ENCODE measurements around the gene LIPC.

The LIPC gene

DNA sequence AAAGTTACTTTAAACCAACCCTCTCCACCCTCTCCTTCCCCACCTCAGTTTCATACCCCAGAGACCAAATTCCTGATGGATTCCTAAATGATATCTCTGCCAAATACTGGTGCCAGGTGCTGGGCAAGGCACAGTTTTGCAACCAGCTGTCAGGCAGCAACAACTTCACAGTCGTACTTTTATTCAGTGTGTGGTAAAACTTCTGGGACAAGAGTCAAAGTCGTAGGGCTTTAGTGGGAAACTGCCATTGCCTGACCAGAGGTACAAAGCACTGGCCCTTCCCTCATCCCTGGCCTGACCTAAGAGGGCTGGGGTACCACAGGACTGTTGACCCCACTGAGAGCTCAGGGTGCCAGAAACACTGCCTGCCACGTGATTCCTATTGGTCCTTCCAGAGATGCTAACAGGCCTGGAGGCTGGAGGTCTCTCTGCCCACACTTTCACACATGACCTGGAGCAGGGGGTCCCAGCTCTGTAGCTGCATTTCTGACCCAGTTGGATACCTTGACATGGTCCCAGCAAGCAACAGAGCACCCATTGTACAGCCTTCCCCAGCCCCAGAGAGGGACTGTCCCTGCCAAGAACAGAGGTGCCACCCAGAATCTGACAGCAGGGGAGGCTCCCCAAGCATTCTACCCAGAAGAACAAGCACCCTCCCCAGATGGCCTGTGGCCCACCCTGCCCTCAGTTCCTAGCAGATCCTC is 59.9 kb downstream of the LIPC start:
- DNase-seq: no peak
- H3K36me3 ChIP-seq (replicated peaks; ENCODE audit: insufficient read depth, low read length): no peaks in the 10 kb centered on the region
- no peaks in the 10 kb centered on the region for H4K20me1 ChIP-seq (ENCODE audit: insufficient read depth, low read length)
- no peak for TF ChIP-seq EZH2phosphoT487 (IDR thresholded peaks at IDR 0.05; ENCODE audit: low read length)
- no peak for TF ChIP-seq EZH2 (optimal IDR thresholded peaks at IDR 0.05; ENCODE audit: low read depth, low read length)
- TF ChIP-seq, protein P1, sequence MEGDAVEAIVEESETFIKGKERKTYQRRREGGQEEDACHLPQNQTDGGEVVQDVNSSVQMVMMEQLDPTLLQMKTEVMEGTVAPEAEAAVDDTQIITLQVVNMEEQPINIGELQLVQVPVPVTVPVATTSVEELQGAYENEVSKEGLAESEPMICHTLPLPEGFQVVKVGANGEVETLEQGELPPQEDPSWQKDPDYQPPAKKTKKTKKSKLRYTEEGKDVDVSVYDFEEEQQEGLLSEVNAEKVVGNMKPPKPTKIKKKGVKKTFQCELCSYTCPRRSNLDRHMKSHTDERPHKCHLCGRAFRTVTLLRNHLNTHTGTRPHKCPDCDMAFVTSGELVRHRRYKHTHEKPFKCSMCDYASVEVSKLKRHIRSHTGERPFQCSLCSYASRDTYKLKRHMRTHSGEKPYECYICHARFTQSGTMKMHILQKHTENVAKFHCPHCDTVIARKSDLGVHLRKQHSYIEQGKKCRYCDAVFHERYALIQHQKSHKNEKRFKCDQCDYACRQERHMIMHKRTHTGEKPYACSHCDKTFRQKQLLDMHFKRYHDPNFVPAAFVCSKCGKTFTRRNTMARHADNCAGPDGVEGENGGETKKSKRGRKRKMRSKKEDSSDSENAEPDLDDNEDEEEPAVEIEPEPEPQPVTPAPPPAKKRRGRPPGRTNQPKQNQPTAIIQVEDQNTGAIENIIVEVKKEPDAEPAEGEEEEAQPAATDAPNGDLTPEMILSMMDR (IDR thresholded peaks at IDR 0.05; ENCODE audit: low read length): no peak
- no peaks in the 10 kb centered on the region for H3K4me1 ChIP-seq (ENCODE audit: low read length)
- no peaks in the 10 kb centered on the region for H3F3A ChIP-seq (ENCODE audit: insufficient read depth, low read length)
- no peak overlapping the region for H3K27ac ChIP-seq (ENCODE audit: low read length)
- no peak overlapping the region for H3K4me3 ChIP-seq (ENCODE audit: low read length)
- H2AFZ ChIP-seq (ENCODE audit: low read length): no peak overlapping the region
- no peaks in the 10 kb centered on the region for H3K9me2 ChIP-seq (replicated peaks; ENCODE audit: insufficient read depth, low read length)
- no peaks in the 10 kb centered on the region for H3K79me2 ChIP-seq (ENCODE audit: low read length)
- no peak overlapping the region for H3K4me2 ChIP-seq (ENCODE audit: low read depth, low read length)
- no peaks in the 10 kb centered on the region for H3K27me3 ChIP-seq (replicated peaks; ENCODE audit: insufficient read depth, low read length)
- no peaks in the 10 kb centered on the region for H3K9me3 ChIP-seq (replicated peaks; ENCODE audit: insufficient read depth, low read length)
- H3K9ac ChIP-seq (ENCODE audit: low read length): no peak overlapping the region

DNA sequence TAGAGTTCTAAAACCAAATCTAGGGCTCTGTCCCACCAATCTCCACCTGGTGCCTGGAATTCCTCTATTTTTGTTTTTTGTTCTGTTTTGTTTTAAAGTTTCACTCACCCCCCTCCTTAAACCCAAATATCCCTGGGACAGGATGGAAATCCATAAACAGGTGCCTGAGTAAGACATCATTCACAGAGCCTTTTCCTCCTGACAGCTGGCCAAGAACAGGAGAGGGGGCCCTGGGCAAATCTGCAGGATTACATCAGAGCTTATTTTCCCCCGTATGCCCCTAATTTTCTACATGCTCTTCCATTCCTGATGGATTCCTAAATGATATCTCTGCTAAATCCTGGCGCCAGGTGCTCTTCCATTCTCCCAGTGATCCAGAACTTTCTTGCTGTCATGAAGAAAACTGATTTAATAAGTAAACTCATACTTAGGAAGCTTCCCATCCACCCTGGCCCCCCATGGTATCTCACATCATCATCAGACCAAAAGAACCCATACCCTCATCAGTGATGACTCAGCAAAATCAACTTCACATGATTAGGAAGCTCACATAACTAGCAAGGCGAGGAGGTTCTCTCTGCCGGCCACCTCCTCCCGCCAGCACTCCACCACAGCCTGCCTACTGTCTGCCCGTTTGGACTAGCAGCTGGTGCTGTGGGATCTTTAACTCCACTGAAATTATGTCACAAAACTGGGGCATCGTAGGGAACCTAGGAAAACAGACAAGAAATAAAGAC is 61.0 kb downstream of the LIPC start:
- Histone ChIP-seq H3K9me2 (replicated peaks; ENCODE audit: insufficient read depth, low read length) (no peaks in the 10 kb centered on the region), H3F3A (ENCODE audit: insufficient read depth, low read length) (no peaks in the 10 kb centered on the region), H4K20me1 (ENCODE audit: insufficient read depth, low read length) (no peaks in the 10 kb centered on the region), H3K27ac (ENCODE audit: low read length) (no peak overlapping the region), H3K79me2 (ENCODE audit: low read length) (no peaks in the 10 kb centered on the region), H3K4me3 (ENCODE audit: low read length) (no peak overlapping the region), H3K9ac (ENCODE audit: low read length) (no peak overlapping the region), H2AFZ (ENCODE audit: low read length) (no peak overlapping the region), H3K27me3 (replicated peaks; ENCODE audit: insufficient read depth, low read length) (no peaks in the 10 kb centered on the region), H3K4me1 (ENCODE audit: low read length) (no peaks in the 10 kb centered on the region), H3K4me2 (ENCODE audit: low read depth, low read length) (no peak overlapping the region), H3K9me3 (replicated peaks; ENCODE audit: insufficient read depth, low read length) (no peaks in the 10 kb centered on the region), H3K36me3 (replicated peaks; ENCODE audit: insufficient read depth, low read length) (no peaks in the 10 kb centered on the region)
- TF ChIP-seq, protein P1 (IDR thresholded peaks at IDR 0.05; ENCODE audit: low read length): no peak
- no peak for TF ChIP-seq EZH2phosphoT487 (IDR thresholded peaks at IDR 0.05; ENCODE audit: low read length)
- no peak for TF ChIP-seq EZH2 (optimal IDR thresholded peaks at IDR 0.05; ENCODE audit: low read depth, low read length)
- DNase-seq: no peak

DNA sequence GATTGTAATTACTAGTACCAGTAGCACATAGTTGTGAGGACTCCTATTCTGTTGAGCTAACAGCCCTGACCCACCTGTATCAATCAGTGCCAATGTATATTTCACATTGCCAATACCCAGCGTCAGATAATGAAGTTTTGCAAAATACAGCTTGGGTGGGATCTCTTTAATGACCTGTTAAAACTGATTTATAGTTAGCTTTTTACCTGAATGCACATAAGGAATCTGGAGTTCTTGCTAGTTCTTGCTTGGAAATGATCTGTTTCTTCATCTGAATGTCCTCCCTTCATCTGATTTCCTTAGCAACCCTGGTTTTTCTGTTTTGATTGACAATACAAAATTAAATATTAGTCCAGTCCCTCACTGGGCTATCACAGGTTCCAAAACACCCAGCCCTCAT is 62.8 kb downstream of the LIPC start:
- TF ChIP-seq EZH2phosphoT487 (IDR thresholded peaks at IDR 0.05; ENCODE audit: low read length) (no peak), EZH2 (optimal IDR thresholded peaks at IDR 0.05; ENCODE audit: low read depth, low read length) (no peak)
- TF ChIP-seq, protein P1 (IDR thresholded peaks at IDR 0.05; ENCODE audit: low read length): no peak
- no peaks in the 10 kb centered on the region for H3F3A ChIP-seq (ENCODE audit: insufficient read depth, low read length)

More for the DNA sequence above, 62.8 kb downstream of the LIPC start:
- Histone ChIP-seq H3K9me3 (replicated peaks; ENCODE audit: insufficient read depth, low read length) (no peaks in the 10 kb centered on the region), H3K36me3 (replicated peaks; ENCODE audit: insufficient read depth, low read length) (no peaks in the 10 kb centered on the region), H3K9ac (ENCODE audit: low read length) (no peak overlapping the region), H3K79me2 (ENCODE audit: low read length) (no peaks in the 10 kb centered on the region), H3K4me1 (ENCODE audit: low read length) (no peaks in the 10 kb centered on the region), H2AFZ (ENCODE audit: low read length) (no peak overlapping the region), H3K9me2 (replicated peaks; ENCODE audit: insufficient read depth, low read length) (no peaks in the 10 kb centered on the region), H3K27me3 (replicated peaks; ENCODE audit: insufficient read depth, low read length) (no peaks in the 10 kb centered on the region), H3K4me3 (ENCODE audit: low read length) (no peak overlapping the region), H4K20me1 (ENCODE audit: insufficient read depth, low read length) (no peaks in the 10 kb centered on the region), H3K27ac (ENCODE audit: low read length) (no peak overlapping the region), H3K4me2 (ENCODE audit: low read depth, low read length) (no peak overlapping the region)
- no peak for DNase-seq
